Colon (tissue), 2 donors: Measurements from ENCODE around the gene MUCL1.
"Not testable (repeated sequence)": the region's sequence is repeated elsewhere in the genome, so short reads cannot be mapped to it uniquely, and the experiment has no call there.

Source experiments
- FAIRE-seq: peaks from 2 replicates; lab custom pipeline; 2012; peaks lifted over from hg19 to GRCh38; lab: Jason Lieb, UNC
- donor health status: control.
- donor health status: control.

MUCL1 gene, protein sequence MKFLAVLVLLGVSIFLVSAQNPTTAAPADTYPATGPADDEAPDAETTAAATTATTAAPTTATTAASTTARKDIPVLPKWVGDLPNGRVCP

DNA sequence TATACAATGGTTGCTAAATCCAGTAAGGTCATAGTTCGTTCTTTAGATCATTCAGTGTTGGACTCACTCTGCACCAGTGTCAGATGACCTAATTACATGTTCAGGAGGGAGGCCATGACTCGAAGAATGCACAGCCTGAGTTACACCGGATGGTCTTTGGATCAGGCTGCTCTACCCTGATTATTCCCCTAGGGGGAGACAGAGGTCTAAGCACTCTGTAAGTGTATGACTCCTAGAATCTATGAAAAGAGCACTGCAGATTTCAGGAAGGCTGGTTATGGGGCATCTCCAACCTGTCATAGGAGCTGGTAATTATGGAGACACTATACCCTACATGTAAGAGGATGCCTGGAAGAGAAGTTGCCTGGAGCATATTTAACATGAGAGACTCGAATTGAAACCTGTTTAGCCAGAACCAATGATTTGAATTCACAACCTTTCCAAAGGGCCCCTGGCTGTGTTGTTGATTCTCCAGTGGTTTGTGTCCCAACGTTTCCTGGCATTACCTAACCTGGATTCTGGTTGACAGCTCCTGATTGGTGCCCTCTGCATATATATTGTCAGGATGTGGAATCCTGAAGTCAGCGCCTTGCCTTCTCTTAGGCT, at the start of gene MUCL1:
MUCL1 (plus strand) TSS at position 584 of the 606 bp plus-strand sequence. CDS start 67 bp downstream, outside the sequence.
- FAIRE-seq, result no peak

DNA sequence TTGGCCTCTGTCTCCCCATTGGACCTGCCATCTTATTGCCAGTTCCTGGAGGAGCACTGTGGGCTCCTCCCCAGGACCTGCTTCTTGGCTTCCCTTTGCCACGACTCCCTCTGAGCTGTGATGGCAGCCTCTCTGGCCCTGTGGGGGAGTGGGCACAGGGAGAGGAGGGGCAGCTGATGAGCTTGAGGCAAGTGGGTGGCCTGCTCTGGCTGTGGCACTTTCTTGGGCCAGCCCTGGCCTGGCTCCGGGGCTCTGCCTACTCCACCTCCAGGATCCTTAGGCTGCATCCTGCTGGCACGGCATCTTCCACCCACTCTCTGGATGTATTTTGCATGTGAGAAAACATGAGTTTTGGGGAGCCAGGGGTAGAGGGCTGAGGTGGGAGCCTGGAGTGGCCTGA, 32.6 kb upstream of the MUCL1 start:
- no peak for FAIRE-seq

DNA sequence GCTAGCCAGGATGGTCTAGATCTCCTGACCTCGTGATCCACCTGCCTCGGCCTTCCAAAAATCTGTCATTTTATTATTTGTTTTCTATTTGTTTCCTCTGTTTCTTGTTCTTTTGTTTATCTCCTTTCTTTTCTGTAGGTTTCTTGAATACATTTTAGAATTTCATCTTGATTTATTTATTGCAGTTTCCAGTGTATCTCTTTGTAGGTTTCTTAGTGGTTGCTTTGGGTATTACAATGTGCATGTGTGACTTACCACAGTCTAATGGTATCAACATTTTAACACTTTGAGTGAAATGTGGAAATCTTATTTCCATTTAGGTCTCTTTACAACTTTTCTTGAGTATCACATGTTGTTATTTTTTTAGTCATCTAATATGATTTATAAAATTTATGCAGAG, 29.9 kb upstream of the MUCL1 start:
- no peak for FAIRE-seq

DNA sequence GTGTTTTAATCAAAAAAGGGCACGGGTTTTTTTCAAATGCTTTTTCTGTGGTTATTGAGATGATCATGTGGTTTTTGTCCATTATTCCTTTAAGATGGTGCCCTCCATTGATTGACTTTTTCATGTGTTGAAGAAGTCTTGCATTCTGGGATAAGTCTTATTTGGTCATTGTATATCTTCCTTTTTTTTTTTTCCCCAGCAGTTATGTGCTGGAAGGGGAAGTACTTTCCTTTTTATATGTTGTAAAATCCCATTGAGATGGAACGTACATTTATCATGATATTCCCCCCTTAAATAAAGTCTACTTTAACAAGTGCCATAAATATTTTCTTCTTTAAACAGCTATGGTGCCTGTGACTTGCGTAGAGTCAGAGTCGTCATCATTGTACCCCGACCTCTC, 24.8 kb upstream of the MUCL1 start:
- FAIRE-seq, result no peak

DNA sequence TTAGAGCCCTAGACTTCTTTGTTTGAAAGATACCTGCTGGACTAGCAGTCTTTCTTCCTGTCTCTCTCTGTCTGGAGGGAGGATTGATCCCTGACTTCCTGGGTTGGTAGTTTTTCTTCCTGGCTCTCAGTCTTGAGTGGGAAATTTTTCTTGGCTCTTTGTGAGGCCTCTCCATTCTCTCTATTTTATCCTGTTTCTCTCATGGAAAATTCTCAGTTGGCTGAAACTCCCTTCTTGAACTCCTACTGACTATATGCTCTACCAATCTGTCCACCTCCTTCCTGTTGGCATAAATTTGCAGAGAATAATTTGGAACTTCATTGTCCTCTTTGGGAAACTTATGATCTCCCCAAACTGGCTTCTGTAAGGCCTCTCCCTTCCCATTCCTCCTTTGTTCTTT, 24.1 kb upstream of the MUCL1 start:
- no peak for FAIRE-seq

DNA sequence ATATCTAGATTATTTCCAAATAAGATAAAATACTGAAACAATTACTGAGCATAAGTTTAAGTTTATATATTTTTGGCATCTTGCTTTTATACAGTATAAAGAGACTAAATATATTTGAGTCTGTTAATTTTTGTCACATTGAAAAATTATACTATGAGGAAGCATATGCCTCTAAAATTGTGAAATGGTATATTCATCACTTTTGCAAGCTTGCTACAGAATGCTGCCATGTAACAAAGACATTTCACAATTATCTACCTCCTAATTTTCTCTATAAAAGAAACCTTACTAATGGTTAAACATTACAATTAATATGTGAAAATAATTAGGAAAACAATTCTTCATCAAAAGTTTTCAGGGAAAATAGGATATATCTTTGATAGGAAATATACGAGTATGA, 22.7 kb upstream of the MUCL1 start:
- no peak for FAIRE-seq

DNA sequence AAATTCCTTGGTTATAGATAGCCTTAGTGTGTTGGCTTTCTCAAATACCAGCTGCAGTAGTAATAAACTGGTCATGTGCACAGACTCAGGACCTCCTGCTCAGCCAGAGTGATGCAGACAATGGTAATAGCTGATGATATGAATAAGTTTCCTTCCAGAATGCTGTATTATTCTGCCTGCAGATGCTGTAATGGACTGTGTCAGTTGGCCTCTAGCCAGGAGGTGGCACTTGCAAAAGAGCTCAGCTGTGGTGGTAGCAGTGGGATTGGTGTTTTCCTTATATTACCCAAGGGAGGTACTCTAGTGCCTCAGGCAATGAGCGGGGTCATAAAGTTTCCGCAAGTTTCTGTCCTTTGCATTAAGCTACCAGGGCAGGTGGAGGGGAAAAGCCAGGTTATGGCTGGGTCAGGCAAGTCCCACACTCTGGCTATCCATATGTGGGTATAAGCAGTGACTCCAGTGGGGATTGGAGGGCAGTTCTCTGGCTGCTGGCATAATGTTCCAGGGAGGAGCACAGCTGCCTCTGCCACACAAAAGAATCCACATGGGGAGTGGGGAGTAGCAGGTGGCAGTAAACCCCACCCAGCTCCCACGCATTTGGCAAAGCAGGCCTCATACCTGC, 14.0 kb upstream of the MUCL1 start:
- no peak for FAIRE-seq

DNA sequence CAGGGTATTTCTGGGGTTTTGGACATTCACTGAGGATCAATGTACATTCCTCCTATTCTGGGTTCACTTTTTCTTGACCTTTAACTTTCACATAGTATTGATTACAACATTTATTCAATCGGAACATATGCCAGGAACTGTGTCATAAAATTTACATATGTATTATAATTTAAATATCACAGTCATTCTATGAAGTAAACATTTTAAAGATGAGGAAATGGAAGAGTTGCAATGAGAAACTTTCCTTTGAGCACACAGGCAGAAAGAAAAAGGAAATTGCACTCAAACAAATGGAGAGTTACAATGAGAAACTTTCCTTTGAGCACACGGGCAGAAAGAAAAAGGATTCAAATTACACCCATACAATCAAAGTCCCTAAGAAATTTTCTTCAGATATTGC, 3.1 kb downstream of the MUCL1 start:
- FAIRE-seq, result no peak

DNA sequence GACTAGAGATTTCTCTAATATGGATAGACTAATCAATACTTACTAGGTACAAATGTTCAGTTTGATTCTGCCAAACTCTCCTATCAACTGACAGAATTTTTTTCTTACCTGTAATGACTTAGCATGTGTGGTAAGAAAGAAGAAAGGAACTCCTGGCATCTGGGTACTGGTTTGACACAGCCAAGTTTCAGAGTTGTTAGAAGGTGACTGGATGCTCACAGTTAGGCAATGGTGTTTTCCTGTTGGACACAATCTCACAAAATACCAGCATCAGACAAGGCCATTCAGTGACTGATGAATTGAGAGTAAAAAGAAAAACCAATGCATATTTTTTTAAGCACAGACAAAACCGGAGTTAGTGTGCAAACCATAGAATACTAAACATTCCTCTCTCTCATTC, 4.2 kb downstream of the MUCL1 start:
- FAIRE-seq, result no peak

DNA sequence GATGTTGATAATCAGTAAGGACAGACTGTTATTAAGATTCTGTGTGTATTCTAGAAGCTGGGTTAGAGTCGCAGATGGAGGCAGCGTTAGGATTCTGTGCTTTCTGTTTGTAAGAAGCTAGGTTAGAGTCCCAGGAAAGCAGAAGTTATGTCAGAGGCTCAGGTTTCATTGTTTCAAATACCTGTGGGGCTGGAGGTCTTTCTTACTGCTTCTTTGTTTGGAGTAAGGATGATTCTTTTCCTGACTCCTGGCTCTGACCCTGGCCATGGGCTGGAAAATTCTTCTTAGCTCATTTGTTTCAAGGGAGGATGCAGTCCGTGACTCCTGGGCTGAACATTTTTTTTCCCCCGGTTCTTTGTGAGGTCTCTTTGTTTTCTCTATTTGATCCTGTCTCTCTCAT, 5.2 kb downstream of the MUCL1 start:
- FAIRE-seq, result no peak

DNA sequence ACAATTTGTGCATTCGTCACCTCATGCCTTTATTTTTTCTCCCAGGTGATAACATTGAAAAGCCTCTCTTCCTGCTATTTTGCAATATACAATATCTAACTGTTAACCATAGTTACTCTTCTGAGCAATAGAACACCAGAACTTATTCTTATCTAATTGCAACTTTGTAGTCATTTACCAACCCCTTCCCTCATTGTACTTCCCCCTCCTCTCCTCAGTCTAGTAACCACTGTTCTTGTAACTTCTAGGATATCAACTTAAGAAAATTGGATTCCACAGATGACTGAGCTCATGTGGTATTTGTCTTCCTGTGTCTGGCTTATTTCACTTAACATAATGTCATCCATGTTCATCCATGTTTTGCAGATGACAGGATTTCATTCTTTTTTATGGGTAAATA, 7.6 kb downstream of the MUCL1 start:
- FAIRE-seq, result no peak

DNA sequence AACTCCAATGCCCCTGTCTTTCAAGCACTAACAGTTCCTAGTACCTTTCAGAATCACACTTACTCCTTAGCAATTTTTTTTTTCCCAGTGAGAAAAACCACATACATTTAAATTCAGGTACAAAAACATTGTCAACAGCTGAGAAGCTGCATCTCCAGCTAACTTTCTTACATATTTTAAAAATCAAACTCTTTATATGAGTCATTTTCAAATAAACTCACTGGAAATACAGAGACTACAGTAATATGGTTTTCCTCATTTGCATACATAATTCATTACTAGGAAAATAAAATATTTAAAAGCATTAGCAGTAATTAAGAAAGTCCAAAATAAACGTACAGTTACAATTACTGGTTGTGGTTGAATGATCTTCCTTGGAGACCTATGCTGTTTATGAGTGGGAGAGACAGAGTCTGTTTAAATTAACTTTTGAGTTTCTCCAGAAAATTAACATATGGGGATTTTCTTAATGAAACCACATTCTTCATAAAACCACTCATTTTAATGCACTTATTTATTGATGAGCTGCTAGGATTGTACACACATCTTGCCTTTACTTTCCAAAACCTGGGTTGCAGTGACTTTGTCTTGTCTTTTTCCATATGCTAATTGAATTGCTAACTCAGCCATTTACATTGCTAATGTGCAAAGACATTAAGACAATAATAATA, 9.8 kb downstream of the MUCL1 start:
- FAIRE-seq, result no peak

DNA sequence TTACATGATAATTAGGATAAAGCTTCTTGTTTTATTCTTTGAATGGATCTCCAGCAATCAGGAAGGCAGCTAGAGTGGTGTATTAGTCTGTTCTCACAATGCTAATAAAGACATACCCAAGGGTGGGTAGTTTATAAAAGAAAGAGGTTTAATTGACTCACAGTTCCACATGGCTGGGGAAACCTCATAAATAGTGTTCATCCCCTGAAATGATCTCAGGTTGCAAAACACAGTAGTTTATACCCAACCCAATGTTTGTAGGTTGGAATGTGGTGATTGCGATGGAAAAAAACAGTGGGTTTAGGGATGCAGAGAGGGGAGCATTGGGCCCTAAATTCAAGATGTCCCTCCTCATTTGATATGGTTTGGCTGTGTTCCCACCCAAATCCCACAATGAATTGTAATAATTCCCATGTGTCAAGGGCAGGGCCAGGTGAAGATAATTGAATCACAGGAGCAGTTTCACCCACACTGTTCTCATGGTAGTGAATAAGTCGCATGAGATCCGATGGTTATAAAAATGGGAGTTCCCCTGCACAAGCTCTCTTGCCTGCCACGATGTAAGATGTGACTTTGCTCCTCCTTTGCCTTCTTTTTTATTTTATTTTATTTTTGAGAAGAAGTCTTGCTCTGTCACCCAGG, 11.5 kb downstream of the MUCL1 start:
- FAIRE-seq, result no peak

DNA sequence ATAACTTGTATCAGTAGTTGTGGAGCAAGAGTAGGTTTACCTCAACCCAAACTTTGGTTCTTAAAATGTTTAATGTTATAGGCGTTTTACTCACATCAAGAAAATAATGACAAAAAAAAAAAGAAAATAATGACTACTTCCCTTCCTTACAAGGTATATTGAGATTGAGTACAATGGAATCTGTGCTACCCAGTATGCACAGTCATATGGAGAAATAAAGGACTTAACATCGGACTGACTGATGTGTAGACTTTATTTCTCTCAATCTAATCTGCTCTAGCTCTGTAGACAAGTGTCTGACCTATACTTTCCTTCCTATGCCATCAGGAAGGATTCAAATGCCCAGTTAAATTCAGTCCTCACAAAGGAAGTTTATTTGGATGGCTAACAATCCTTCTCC, 14.4 kb downstream of the MUCL1 start:
- no peak for FAIRE-seq

DNA sequence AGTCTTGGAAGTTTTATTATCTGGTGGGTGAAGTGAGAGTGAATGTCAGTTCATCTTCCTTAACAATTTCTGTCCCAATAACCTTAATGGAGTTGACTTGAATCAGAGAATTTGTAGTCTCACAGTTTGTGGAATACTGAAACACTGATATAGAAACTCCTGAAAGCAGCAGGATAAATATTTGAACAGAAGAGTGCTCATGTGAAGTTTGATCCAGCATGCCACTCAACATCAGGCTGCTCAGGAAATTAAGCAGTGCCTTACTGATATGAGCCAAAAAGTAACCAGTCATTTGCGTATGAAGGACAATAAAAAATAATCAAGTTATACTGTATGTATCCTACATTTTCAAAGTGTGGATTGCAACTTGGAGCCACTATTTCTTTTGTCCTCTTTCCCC, 15.7 kb downstream of the MUCL1 start:
- FAIRE-seq, result no peak

DNA sequence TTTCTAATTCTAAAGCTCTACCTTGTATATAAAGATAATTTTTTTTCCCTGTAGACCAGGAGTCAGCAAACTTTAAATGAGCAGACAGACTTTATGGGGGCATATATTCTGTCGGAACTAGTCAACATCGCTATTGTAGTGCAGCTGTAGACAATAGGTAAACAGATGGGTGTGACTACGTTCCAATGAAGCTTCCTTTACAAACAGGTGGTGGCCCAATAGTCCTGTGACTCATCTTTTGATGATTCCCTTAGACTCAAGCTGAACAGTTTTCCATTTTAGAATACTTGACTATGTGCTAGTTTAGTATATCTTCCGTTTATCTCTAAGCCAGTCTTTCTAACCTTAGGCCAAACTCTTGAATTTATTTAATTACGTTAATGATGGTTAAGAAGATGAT, 16.3 kb downstream of the MUCL1 start:
- FAIRE-seq, result no peak

DNA sequence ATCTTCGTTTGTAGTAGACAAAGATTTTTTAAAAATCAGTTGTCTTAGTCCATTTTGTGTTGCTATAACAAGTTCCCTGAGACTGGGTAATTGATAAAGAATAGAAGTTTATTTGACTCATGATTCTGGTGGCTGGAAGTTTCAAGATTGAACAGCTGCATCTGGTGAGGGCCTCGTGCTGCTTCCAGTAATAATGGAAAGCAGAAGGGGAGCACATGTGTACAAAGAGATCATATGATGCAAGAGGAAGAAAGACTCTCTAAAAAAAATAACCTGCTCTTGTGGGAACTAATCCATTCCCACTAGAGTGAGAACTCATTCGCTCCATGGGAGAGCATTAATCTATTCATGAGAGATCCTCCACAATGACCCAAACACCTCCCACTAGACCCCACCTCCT, 24.8 kb downstream of the MUCL1 start:
- no peak for FAIRE-seq

DNA sequence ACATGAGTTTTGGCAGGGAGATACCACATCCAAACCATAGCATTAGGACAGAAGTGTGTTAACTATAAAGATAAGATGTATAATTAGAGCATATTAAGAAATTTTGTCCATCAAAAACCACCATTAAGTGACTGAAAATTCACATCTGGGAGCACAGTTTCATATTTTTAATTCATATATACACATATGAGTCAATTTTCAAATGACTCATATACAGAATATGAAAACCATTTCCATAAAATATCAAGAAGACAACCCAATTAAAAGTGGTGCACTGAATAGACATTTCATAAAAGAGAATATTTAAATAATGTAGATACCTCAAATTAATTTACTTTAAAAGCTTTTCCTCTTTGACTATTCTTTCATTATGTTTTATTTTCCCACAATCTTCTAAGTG, 25.3 kb downstream of the MUCL1 start:
- FAIRE-seq, result no peak

DNA sequence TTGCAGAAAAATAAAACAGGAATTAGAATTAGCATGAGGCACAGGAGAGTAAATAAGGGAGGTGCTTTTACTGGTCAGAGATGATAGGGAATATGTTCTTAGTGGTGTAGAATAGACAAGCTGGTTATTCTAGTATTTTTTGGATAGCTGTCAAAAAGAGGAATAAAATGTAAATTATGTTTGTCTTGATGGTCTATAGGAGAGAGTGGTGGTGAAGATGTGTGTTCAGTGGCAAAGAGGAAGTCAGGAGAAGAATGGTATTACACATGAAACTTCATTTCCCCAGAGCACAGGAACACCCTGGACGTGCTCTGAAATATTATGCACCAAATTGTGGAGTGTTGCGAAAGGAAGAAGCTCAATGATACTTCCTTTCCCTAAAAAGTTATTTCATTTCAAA, 27.8 kb downstream of the MUCL1 start:
- no peak for FAIRE-seq

DNA sequence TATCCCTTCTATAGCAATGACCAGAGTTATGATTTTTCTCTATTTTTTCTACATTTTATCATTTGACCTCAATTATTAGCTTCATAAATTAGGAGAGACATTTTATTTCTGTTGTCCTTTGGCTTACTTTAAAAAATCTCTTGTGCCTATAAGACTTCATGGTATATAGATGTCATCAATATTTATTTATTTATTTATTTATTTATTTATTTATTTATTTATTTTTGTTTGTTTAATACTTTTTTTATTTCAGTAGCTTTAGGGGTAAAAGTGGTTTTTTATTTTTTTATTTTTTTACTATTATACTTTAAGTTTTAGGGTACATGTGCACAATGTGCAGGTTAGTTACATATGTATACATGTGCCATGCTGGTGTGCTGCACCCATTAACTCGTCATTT, 28.3 kb downstream of the MUCL1 start:
- not testable (repeated sequence) for FAIRE-seq

DNA sequence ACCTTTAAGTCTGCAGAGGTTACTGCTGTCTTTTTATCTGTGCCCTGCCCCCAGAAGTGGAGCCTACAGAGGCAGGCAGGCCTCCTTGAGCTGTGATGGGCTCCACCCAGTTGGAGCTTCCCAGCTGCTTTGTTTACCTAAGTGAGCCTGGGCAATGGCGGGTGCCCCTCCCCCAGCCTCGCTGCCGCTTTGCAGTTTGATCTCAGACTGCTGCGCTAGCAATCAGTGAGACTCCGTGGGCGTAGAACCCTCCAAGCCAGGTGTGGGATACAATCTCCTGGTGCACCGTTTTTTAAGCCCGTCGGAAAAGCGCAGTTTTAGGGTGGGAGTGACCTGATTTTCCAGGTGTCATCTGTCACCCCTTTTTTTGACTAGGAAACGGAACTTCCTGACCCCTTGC, 34.1 kb downstream of the MUCL1 start:
- FAIRE-seq, result not testable (repeated sequence)

DNA sequence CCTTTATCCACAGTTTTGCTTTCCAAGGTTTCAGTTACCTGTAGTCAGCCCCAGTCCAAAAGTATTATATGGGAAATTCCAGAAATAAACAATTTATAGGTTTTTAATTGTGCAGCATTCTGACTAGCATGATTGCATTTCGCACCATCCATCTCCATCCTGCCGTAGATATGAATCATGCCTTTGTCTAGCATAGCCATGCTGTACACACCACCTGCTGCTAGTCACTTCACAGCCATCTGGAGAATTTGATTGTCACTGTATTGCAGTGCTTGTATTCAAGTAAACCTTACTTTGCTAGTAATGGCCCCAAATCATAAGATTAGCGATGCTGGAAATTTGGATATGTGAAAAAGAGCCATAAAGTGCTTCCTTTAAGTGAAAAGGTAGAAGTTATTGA, 36.0 kb downstream of the MUCL1 start:
- no peak for FAIRE-seq
